A549 (cell line): ENCODE measurements around the gene LCMT2. TPM values are rescaled to one million over a fixed set of nuclear protein-coding genes. Genes with fewer than 3 reads are reported as not detected.

ENCODE experiments used
- ATAC-seq, 2 experiments: fragments of 200-7000 bp in 1 of 2; fragments of >200 bp in 1 of 2; cut with Nextera tagmentation in 1 of 2; cut with Tn5 transposase in 1 of 2; 3 replicates each; pipeline versions ENCODE4 v1.8.0 to v1.9.1; 2018 to 2020; ENCODE audit warnings: mild to moderate bottlenecking in 1 of 2, moderate library complexity in 1 of 2
- CTCF ChIA-PET: fragments of 300-600 bp; sonication (Branson Sonifier 250); formaldehyde crosslinking; extraction: SDS; loops from one replicate; lab custom pipeline; 2021; ENCODE audit warnings: antibody characterized with exemption, inconsistent platforms; lab: Yijun Ruan, JAX
- POLR2A ChIA-PET: fragments of 350-600 bp; formaldehyde crosslinking; extraction: SDS; loops from one replicate; lab custom pipeline; 2021; ENCODE audit warnings: antibody characterized with exemption, inconsistent platforms; lab: Yijun Ruan, JAX
- DNase-seq, 2 experiments: peaks; one replicate each; pipeline versions ENCODE4 v3.0.0 to v3.0.0-alpha.2; 2011 to 2016; ENCODE audit warnings: low read depth in 1 of 2, low spot score in 1 of 2
- FAIRE-seq: peaks from 2 replicates; lab custom pipeline; 2011; peaks lifted over from hg19 to GRCh38; lab: Jason Lieb, UNC
- H3K27ac ChIP-seq, 2 experiments: fragments of >200 bp; sonication (Bioruptor Twin); formaldehyde crosslinking; 3 replicates each; pipeline ENCODE4 v1.5.1; 2016 to 2017
- H3K4me1 ChIP-seq: fragments of >200 bp; sonication (Bioruptor Twin); formaldehyde crosslinking; 3 replicates; pipeline ENCODE4 v1.6.1; 2016
- H3K4me2 ChIP-seq: fragments of >200 bp; sonication (Bioruptor Twin); formaldehyde crosslinking; 3 replicates; pipeline ENCODE4 v1.6.1; 2016
- H3K4me3 ChIP-seq: fragments of >200 bp; sonication (Bioruptor Twin); formaldehyde crosslinking; 3 replicates; pipeline ENCODE4 v1.5.1; 2016
- H3K9me3 ChIP-seq: fragments of >200 bp; sonication (Bioruptor Twin); formaldehyde crosslinking; 3 replicates; pipeline ENCODE4 v1.6.1; 2016
- CHD4 ChIP-seq: fragments of 200-600 bp; sonication (generic); IDR thresholded peaks from 2 replicates; pipeline ENCODE4 v1.6.1; 2016; ENCODE audit warnings: antibody characterized with exemption, mild to moderate bottlenecking, borderline replicate concordance
- CTCF ChIP-seq: fragments of >200 bp; sonication (Bioruptor Twin); formaldehyde crosslinking; IDR thresholded peaks from 3 replicates; pipeline ENCODE4 v1.5.1; 2016
- HOXB5 ChIP-seq: fragments of 250-450 bp; sonication (Bioruptor Pico); IDR thresholded peaks from 2 replicates; pipeline ENCODE4 v1.5.0; 2020; ENCODE audit warnings: mild to moderate bottlenecking, moderate library complexity
- JUN ChIP-seq, 2 experiments: fragments of >200 bp; sonication (Bioruptor Twin); formaldehyde crosslinking; IDR thresholded peaks; 2 replicates in 1 of 2; 3 replicates in 1 of 2; pipeline ENCODE4 v1.6.1; 2016 to 2017
- MAFK ChIP-seq: fragments of 450-650 bp; IDR thresholded peaks from 2 replicates; pipeline ENCODE4 v1.6.1; 2014; ENCODE audit not compliant: partially characterized antibody
- MYC ChIP-seq: IDR thresholded peaks from 2 replicates; pipeline ENCODE4 v1.6.1; 2012; ENCODE audit warnings: mild to moderate bottlenecking, inconsistent platforms, low read length, improper control_type of control experiment, borderline replicate concordance
- PBX3 ChIP-seq: IDR thresholded peaks from 2 replicates; pipeline ENCODE4 v1.6.1; 2012
- RAD21 ChIP-seq, 2 experiments: fragments of >200 bp in 1 of 2; sonication (Bioruptor Twin) in 1 of 2; formaldehyde crosslinking in 1 of 2; IDR thresholded peaks in 1 of 2; conservative IDR thresholded peaks in 1 of 2; 2 replicates in 1 of 2; 3 replicates in 1 of 2; pipeline ENCODE4 v1.6.1; 2012 to 2018; ENCODE audit warnings: inconsistent platforms in 1 of 2
- SMC3 ChIP-seq: fragments of >200 bp; sonication (Bioruptor Twin); formaldehyde crosslinking; IDR thresholded peaks from 3 replicates; pipeline ENCODE4 v1.6.1; 2018; ENCODE audit warnings: inconsistent platforms
- TFCP2L1 ChIP-seq: fragments of 250-450 bp; sonication (Bioruptor Pico); IDR thresholded peaks from 2 replicates; pipeline ENCODE4 v1.5.0; 2021; ENCODE audit warnings: mild to moderate bottlenecking
- USF2 ChIP-seq: fragments of 450-650 bp; IDR thresholded peaks from 2 replicates; pipeline ENCODE4 v1.6.1; 2014; ENCODE audit warnings: antibody characterized with exemption
- ZC3H11A ChIP-seq: fragments of 450-650 bp; IDR thresholded peaks from 2 replicates; pipeline ENCODE4 v1.6.1; 2014; ENCODE audit warnings: antibody characterized with exemption, mild to moderate bottlenecking
- ZFP36 ChIP-seq: fragments of 450-650 bp; IDR thresholded peaks from 2 replicates; pipeline ENCODE4 v1.6.1; 2014; ENCODE audit warnings: borderline replicate concordance; ENCODE audit not compliant: partially characterized antibody
- WGBS: methylation state at CpG from one replicate; pipeline ENCODE4 v1.1.6; 2017; ENCODE audit errors: missing lambda C conversion rate; 5-methylcytosine and 5-hydroxymethylcytosine counted together
- polyA plus RNA-seq, 4 experiments: library from polyadenylated mRNA; depleted of rRNA in 3 of 4; stranded (reverse); fragments of >200 nt; fragmentation: RNase III in 1 of 4; extraction: RNeasy Plus Mini Kit Qiagen cat#74134 plus additional on column Dnase treatment in 1 of 4; gene quantifications; 2 replicates in 3 of 4; 3 replicates in 1 of 4; pipeline ENCODE4 v1.2.3, GENCODE V29; 2011 to 2017
- TF ChIP-seq, protein P1 (sequence below): IDR thresholded peaks from 2 replicates; pipeline ENCODE4 v1.6.1; 2012

LCMT2 gene
- polyA plus RNA-seq, 2 of the 4 experiments (the other 2 are of a cell fraction): 8.3 to 9.7 TPM

DNA sequence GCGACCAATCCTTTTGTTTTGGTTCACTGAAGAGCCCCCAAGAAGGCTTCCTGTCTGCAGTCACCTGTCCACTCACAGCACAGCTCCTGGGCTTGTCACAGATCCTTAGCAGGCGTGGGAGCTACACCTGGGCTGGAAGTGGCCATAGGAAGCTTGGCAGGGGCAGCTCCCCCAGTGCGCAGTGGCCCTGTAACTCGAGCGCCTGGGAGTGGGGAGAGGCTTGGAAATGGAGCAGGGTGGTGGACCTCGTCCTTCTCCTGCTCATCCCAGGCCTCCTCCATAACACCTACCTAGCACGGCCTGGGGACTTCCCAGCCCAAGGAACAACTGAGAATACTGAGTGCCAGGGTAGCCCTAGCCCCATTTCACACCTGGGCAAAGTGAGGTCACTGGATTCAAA, 44.3 kb downstream of the LCMT2 start:
- WGBS: 31% methylated on average over 6 of the region's 7 CpGs
- Histone ChIP-seq H3K9me3 (no peaks in the 10 kb centered on the region), H3K4me1 (no peaks in the 10 kb centered on the region), H3K4me3 (no peak overlapping the region), H3K4me2 (no peak overlapping the region), H3K27ac (no peak overlapping the region)
- ATAC-seq: peak; percentile 54 to 63; a peak in 4 of 6 replicates
- POLR2A ChIA-PET: interaction anchor here (1.0 kb wide), 1 partner anchor 61 kb away, joined by 6 read pairs; no protein-coding TSS in a partner anchor
- no peak for FAIRE-seq
- DNase-seq: no peak
- TF ChIP-seq JUN (IDR thresholded peaks at IDR 0.05) (no peak), ZC3H11A (no peak), MYC (no peak), TFCP2L1 (CRISPR knock-in tag) (no peak)
- CTCF ChIA-PET: interaction anchor here (0.5 to 4.3 kb wide), 41 partner anchors 8 to 718 kb away, joined by 3 to 114 read pairs (median 6); partner anchors contain the start of genes CCNDBP1, CDAN1 and TGM5

GRCh38 chr15:43285609-43286037, 44.8 kb downstream of the LCMT2 start:
- ATAC-seq (peak; percentile 82 to 88), FAIRE-seq (no peak), DNase-seq (peak; percentile 59 to 70)
- Histone ChIP-seq H3K9me3 (no peaks in the 10 kb centered on the region), H3K4me2 (peak overlapping the region; percentile 60), H3K4me1 (no peaks in the 10 kb centered on the region)
- TF ChIP-seq MAFK (peak; percentile 42), PBX3 (no peak), SMC3 (peak; percentile 61), RAD21 (conservative IDR thresholded peaks at IDR 0.05 in 1 of 2, IDR thresholded peaks at IDR 0.05 in 1 of 2) (peak; percentile 79 to 85), CTCF (peak; percentile 79)
- TF ChIP-seq, all 56 proteins: peak for 4
- ChIA-PET POLR2A (interaction anchor here (1.0 kb wide), 1 partner anchor 60 kb away, joined by 6 read pairs; no protein-coding TSS in a partner anchor), CTCF (interaction anchor here (0.5 to 4.3 kb wide), 45 partner anchors 9 to 581 kb away, joined by 3 to 114 read pairs (median 6); partner anchors contain the start of genes CCNDBP1, CDAN1 and TGM5)
- no peak overlapping the region; the same call in 2 of the 3 replicates for H3K4me3 ChIP-seq
- WGBS: 8% methylated on average over 4 of the region's 4 CpGs
- H3K27ac ChIP-seq: peak overlapping the region in 1 of 2 experiments; percentile 56; a peak in 2 of 6 replicates

GRCh38 chr15:43283526-43283925, 46.8 kb downstream of the LCMT2 start:
- no peak overlapping the region for H3K4me2 ChIP-seq
- H3K9me3 ChIP-seq: no peaks in the 10 kb centered on the region
- DNase-seq (no peak), FAIRE-seq (no peak), ATAC-seq (no peak)
- no peak overlapping the region for H3K27ac ChIP-seq
- WGBS: 64% methylated on average over 1 of the region's 1 CpG
- no peak for TF ChIP-seq CHD4
- TF ChIP-seq USF2: no peak
- TF ChIP-seq, protein P1, sequence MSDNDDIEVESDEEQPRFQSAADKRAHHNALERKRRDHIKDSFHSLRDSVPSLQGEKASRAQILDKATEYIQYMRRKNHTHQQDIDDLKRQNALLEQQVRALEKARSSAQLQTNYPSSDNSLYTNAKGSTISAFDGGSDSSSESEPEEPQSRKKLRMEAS: no peak
- TF ChIP-seq HOXB5 (CRISPR knock-in tag): no peak
- TF ChIP-seq CTCF: no peak
- no peak for TF ChIP-seq ZFP36
- ChIA-PET CTCF (interaction anchor here (1.1 to 4.3 kb wide), 3 partner anchors 58 to 86 kb away, joined by 7 to 34 read pairs (median 28); no protein-coding TSS in a partner anchor), POLR2A (no interaction called here)
- H3K4me1 ChIP-seq: no peaks in the 10 kb centered on the region
- H3K4me3 ChIP-seq: no peak overlapping the region
